Measurements from ENCODE around the gene DUSP5. TPM values are rescaled to one million over a fixed set of nuclear protein-coding genes. Genes with fewer than 3 reads are reported as not detected.

Gene DUSP5
- total and polyA plus RNA-seq, 2 experiments from 2014 or later: 49.6 to 60.7 TPM

GRCh38 chr10:110456046-110456445 is 41.7 kb upstream of the DUSP5 start:
- no peak for DNase-seq (ENCODE audit: low spot score)
- WGBS (ENCODE audit: low lambda C conversion rate, missing lambda C conversion rate): 75% methylated on average over 1 of the region's 1 CpG
- no peak overlapping the region for H3K27ac ChIP-seq
- no peaks in the 10 kb centered on the region for H3K4me1 ChIP-seq (ENCODE audit: insufficient read depth)
- no peaks in the 10 kb centered on the region for H3K79me2 ChIP-seq
- no peak overlapping the region for H2AFZ ChIP-seq
- H3K36me3 ChIP-seq (replicated peaks; ENCODE audit: insufficient read depth, low read depth): no peaks in the 10 kb centered on the region
- H3K27me3 ChIP-seq: no peaks in the 10 kb centered on the region
- no peak overlapping the region for H3K4me3 ChIP-seq
- H3K9me3 ChIP-seq (ENCODE audit: low read depth): no peaks in the 10 kb centered on the region
- H3K9me2 ChIP-seq (replicated peaks; ENCODE audit: insufficient read depth): no peaks in the 10 kb centered on the region
- TF ChIP-seq, protein P1, sequence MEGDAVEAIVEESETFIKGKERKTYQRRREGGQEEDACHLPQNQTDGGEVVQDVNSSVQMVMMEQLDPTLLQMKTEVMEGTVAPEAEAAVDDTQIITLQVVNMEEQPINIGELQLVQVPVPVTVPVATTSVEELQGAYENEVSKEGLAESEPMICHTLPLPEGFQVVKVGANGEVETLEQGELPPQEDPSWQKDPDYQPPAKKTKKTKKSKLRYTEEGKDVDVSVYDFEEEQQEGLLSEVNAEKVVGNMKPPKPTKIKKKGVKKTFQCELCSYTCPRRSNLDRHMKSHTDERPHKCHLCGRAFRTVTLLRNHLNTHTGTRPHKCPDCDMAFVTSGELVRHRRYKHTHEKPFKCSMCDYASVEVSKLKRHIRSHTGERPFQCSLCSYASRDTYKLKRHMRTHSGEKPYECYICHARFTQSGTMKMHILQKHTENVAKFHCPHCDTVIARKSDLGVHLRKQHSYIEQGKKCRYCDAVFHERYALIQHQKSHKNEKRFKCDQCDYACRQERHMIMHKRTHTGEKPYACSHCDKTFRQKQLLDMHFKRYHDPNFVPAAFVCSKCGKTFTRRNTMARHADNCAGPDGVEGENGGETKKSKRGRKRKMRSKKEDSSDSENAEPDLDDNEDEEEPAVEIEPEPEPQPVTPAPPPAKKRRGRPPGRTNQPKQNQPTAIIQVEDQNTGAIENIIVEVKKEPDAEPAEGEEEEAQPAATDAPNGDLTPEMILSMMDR (IDR thresholded peaks at IDR 0.05; ENCODE audit: poor library complexity): no peak
- no peak for TF ChIP-seq EZH2phosphoT487 (IDR thresholded peaks at IDR 0.05; ENCODE audit: low read depth, severe bottlenecking, unreplicated experiment)
- TF ChIP-seq EZH2 (IDR thresholded peaks at IDR 0.05; ENCODE audit: borderline replicate concordance): no peak
- no peaks in the 10 kb centered on the region for H4K20me1 ChIP-seq (ENCODE audit: insufficient read depth, poor library complexity, severe bottlenecking)
- H3K4me2 ChIP-seq: no peak overlapping the region

DNA sequence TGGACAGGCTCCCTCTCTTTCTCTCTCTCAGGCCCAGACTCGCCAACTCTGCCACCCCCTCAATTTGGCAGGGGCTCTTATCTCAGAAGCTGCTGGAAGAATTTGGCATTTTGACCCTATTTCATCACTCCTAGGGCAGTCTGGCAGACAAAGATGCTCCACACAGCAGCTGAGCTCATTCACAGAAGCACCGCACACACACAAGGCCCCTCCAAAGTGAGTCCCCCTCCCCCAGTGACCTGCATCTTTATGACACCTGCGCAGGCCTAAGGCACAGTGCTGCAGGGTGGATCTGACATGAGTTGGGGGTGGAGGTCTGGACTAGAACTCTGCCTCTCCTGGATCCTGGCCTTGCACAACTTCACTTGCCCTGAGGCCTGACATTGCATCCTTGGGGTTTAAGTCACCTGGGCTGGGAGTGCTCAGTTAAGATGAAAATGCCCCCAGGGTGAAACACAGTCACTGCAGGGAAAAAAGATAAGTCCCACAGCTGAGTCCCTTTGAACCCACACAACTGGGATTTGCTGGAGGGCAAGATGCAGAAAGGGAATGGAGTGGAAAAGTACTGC is 41.1 kb upstream of the DUSP5 start:
- H3K79me2 ChIP-seq: no peaks in the 10 kb centered on the region
- DNase-seq (ENCODE audit: low spot score): no peak
- 68% methylated on average over 3 of the region's 3 CpGs for WGBS (ENCODE audit: low lambda C conversion rate, missing lambda C conversion rate)
- H3K27me3 ChIP-seq: no peaks in the 10 kb centered on the region
- no peaks in the 10 kb centered on the region for H4K20me1 ChIP-seq (ENCODE audit: insufficient read depth, poor library complexity, severe bottlenecking)
- no peak overlapping the region for H2AFZ ChIP-seq
- H3K36me3 ChIP-seq (replicated peaks; ENCODE audit: insufficient read depth, low read depth): no peaks in the 10 kb centered on the region
- TF ChIP-seq EZH2phosphoT487 (IDR thresholded peaks at IDR 0.05; ENCODE audit: low read depth, severe bottlenecking, unreplicated experiment) (no peak), EZH2 (IDR thresholded peaks at IDR 0.05; ENCODE audit: borderline replicate concordance) (no peak)
- TF ChIP-seq, protein P1 (IDR thresholded peaks at IDR 0.05; ENCODE audit: poor library complexity): no peak
- H3K27ac ChIP-seq: no peak overlapping the region
- H3K9me2 ChIP-seq (replicated peaks; ENCODE audit: insufficient read depth): no peaks in the 10 kb centered on the region
- H3K9me3 ChIP-seq (ENCODE audit: low read depth): no peaks in the 10 kb centered on the region
- no peaks in the 10 kb centered on the region for H3K4me1 ChIP-seq (ENCODE audit: insufficient read depth)
- no peak overlapping the region for H3K4me2 ChIP-seq
- H3K4me3 ChIP-seq: no peak overlapping the region

DNA sequence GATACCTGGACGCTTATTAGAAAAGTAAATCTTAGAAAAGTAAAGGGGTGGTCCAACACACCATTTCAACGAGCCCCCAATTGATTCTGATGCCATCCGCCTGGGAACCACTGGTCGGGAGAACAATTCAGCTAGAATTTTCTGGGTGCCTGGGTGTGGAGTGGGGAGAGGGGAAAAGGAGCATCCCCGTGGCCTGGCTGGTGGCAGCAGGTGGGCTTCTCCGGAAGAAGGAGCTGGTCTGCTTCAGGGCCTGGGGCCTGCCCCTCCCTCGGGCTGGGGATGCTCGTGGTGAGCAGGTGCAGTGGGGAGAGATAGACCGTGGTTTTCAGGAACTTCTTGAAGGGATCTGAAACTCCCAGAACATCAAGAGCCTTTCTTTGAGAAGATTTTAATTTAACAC is 39.9 kb upstream of the DUSP5 start:
- no peaks in the 10 kb centered on the region for H3K79me2 ChIP-seq
- H4K20me1 ChIP-seq (ENCODE audit: insufficient read depth, poor library complexity, severe bottlenecking): no peaks in the 10 kb centered on the region
- no peak for DNase-seq (ENCODE audit: low spot score)
- TF ChIP-seq EZH2phosphoT487 (IDR thresholded peaks at IDR 0.05; ENCODE audit: low read depth, severe bottlenecking, unreplicated experiment) (no peak), EZH2 (IDR thresholded peaks at IDR 0.05; ENCODE audit: borderline replicate concordance) (no peak)
- TF ChIP-seq, protein P1 (IDR thresholded peaks at IDR 0.05; ENCODE audit: poor library complexity): no peak
- H3K4me3 ChIP-seq: no peak overlapping the region
- H3K9me2 ChIP-seq (replicated peaks; ENCODE audit: insufficient read depth): no peaks in the 10 kb centered on the region
- H3K27me3 ChIP-seq: no peaks in the 10 kb centered on the region
- no peak overlapping the region for H3K4me2 ChIP-seq
- H3K9me3 ChIP-seq (ENCODE audit: low read depth): no peaks in the 10 kb centered on the region
- no peaks in the 10 kb centered on the region for H3K36me3 ChIP-seq (replicated peaks; ENCODE audit: insufficient read depth, low read depth)
- no peak overlapping the region for H3K27ac ChIP-seq
- WGBS (ENCODE audit: low lambda C conversion rate, missing lambda C conversion rate): 94% methylated on average over 9 of the region's 9 CpGs
- H2AFZ ChIP-seq: no peak overlapping the region
- H3K4me1 ChIP-seq (ENCODE audit: insufficient read depth): no peaks in the 10 kb centered on the region
